Activated CD8-positive, alpha-beta memory T cell treated with anti-CD3 and anti-CD28 coated beads for 1 hour (primary cell): ENCODE data around the gene DCLRE1B.

Experiments
- DNase-seq, 2 donors: peaks; one replicate each; pipeline ENCODE4 v3.0.0-alpha.2; 2020; ENCODE audit warnings: low read depth in 1 of 2; ENCODE audit errors: extremely low read depth in 1 of 2

DCLRE1B gene

GRCh38 chr1:113918243-113918642 is 13.1 kb downstream of the DCLRE1B start:
- DNase-seq = no peak

GRCh38 chr1:113922957-113923356 is 17.8 kb downstream of the DCLRE1B start:
- DNase-seq = no peak

- no peak for DNase-seq
Observed at GRCh38 chr1:113924473-113924872, 19.3 kb downstream of the DCLRE1B start.

- no peak for DNase-seq
Observed at GRCh38 chr1:113928187-113928930, 23.2 kb downstream of the DCLRE1B start.

GRCh38 chr1:113928941-113929749 is 24.0 kb downstream of the DCLRE1B start, which contains the start of gene HIPK1:
Gene HIPK1 (plus strand): TSS chr1:113929324.
- DNase-seq = peak; percentile 79 to 91

GRCh38 chr1:113929750-113930498 is 24.8 kb downstream of the DCLRE1B start:
- DNase-seq = peak; percentile 39 to 50

GRCh38 chr1:113930499-113931161 is 25.5 kb downstream of the DCLRE1B start:
- peak; percentile 44 to 66 for DNase-seq

- DNase-seq = no peak
Observed at GRCh38 chr1:113931451-113931851, 26.3 kb downstream of the DCLRE1B start.

GRCh38 chr1:113934006-113934405 is 28.9 kb downstream of the DCLRE1B start:
- DNase-seq = no peak

GRCh38 chr1:113934511-113935055 is 29.5 kb downstream of the DCLRE1B start:
- DNase-seq = no peak

GRCh38 chr1:113935176-113935575 is 30.1 kb downstream of the DCLRE1B start:
- DNase-seq = no peak

- no peak for DNase-seq
Observed at GRCh38 chr1:113935970-113936369, 30.8 kb downstream of the DCLRE1B start.

GRCh38 chr1:113937146-113937545 is 32.0 kb downstream of the DCLRE1B start:
- DNase-seq = no peak

- no peak for DNase-seq
Observed at GRCh38 chr1:113938192-113938591, 33.1 kb downstream of the DCLRE1B start.

GRCh38 chr1:113940365-113941244 is 35.5 kb downstream of the DCLRE1B start:
- DNase-seq = no peak

- no peak for DNase-seq
Observed at GRCh38 chr1:113941245-113941559, 36.1 kb downstream of the DCLRE1B start.

GRCh38 chr1:113942527-113942926 is 37.4 kb downstream of the DCLRE1B start:
- DNase-seq = no peak

GRCh38 chr1:113943028-113943811 is 38.1 kb downstream of the DCLRE1B start:
- no peak for DNase-seq

GRCh38 chr1:113945329-113945728 is 40.2 kb downstream of the DCLRE1B start:
- DNase-seq = no peak
